H1 (cell line): ENCODE data around the gene CEP44. TPM values are rescaled to one million over a fixed set of nuclear protein-coding genes. Genes with fewer than 3 reads are reported as not detected.

Experiments
- CTCF ChIA-PET: fragments of 300-600 bp; sonication (Branson Sonifier 250); formaldehyde crosslinking; loops from one replicate; lab custom pipeline; 2021; ENCODE audit not compliant: partially characterized antibody; lab: Charles Lee
- POLR2A ChIA-PET: fragments of 300-600 bp; sonication (Branson Sonifier 250); formaldehyde crosslinking; loops from one replicate; lab custom pipeline; 2021; ENCODE audit warnings: inconsistent platforms; ENCODE audit not compliant: partially characterized antibody; lab: Charles Lee
- DNase-seq, 2 experiments: peaks; one replicate each; pipeline versions ENCODE4 v3.0.0 to v3.0.0-alpha.2; 2010 to 2022; ENCODE audit warnings: low spot score in 2 of 2, low read depth in 1 of 2, mixed read lengths in 1 of 2
- FAIRE-seq: peaks from 2 replicates; lab custom pipeline; 2011; peaks lifted over from hg19 to GRCh38; lab: Jason Lieb, UNC
- H2AFZ ChIP-seq: 2 replicates; pipeline ENCODE4 v1.8.1; 2012; ENCODE audit warnings: low read length, inconsistent platforms
- H2AK5ac ChIP-seq: 2 replicates; pipeline ENCODE4 v1.6.1; 2013; ENCODE audit warnings: low read depth, low read length
- H2BK120ac ChIP-seq: replicated peaks from 2 replicates; pipeline ENCODE3; 2013; ENCODE audit warnings: low read depth, low read length, inconsistent platforms
- H2BK12ac ChIP-seq: 2 replicates; pipeline ENCODE4 v1.6.1; 2013; ENCODE audit warnings: low read depth, low read length
- H2BK15ac ChIP-seq: 2 replicates; pipeline ENCODE4 v1.6.1; 2013; ENCODE audit warnings: low read length
- H2BK20ac ChIP-seq: 2 replicates; pipeline ENCODE4 v1.6.1; 2013; ENCODE audit warnings: low read length
- H2BK5ac ChIP-seq: 2 replicates; pipeline ENCODE4 v1.6.1; 2013; ENCODE audit warnings: low read depth, low read length
- H3K14ac ChIP-seq: 2 replicates; pipeline ENCODE4 v1.6.1; 2013; ENCODE audit warnings: inconsistent platforms; ENCODE audit not compliant: insufficient read length
- H3K18ac ChIP-seq: 2 replicates; pipeline ENCODE4 v1.6.1; 2013; ENCODE audit warnings: low read length; ENCODE audit errors: extremely low read depth
- H3K23ac ChIP-seq: 2 replicates; pipeline ENCODE4 v1.6.1; 2013; ENCODE audit warnings: inconsistent platforms; ENCODE audit not compliant: insufficient read length
- H3K23me2 ChIP-seq: 2 replicates; pipeline ENCODE4 v1.6.1; 2013; ENCODE audit warnings: low read depth, low read length
- H3K27ac ChIP-seq: 2 replicates; pipeline ENCODE4 v1.6.1; 2011; ENCODE audit warnings: low read depth, low read length, inconsistent platforms
- H3K27me3 ChIP-seq, 4 experiments: replicated peaks in 1 of 4; 1 replicate in 1 of 4; 2 replicates in 3 of 4; pipeline versions ENCODE4 v1.6.1 to v1.8.1; 2011 to 2013; ENCODE audit warnings: low read length in 3 of 4, mild to moderate bottlenecking in 3 of 4, inconsistent platforms in 2 of 4, mixed read lengths in 2 of 4, moderate library complexity in 1 of 4; ENCODE audit not compliant: control insufficient read depth in 3 of 4, insufficient read depth in 3 of 4; ENCODE audit errors: extremely low read depth in 1 of 4
- H3K36me3 ChIP-seq, 4 experiments: 2 replicates each; pipeline versions ENCODE4 v1.6.1 to v1.8.1; 2011 to 2013; ENCODE audit warnings: mild to moderate bottlenecking in 4 of 4, low read length in 3 of 4, moderate library complexity in 2 of 4, control low read depth in 1 of 4, inconsistent platforms in 1 of 4; ENCODE audit not compliant: insufficient read depth in 4 of 4, control insufficient read depth in 2 of 4
- H3K4ac ChIP-seq: replicated peaks from 2 replicates; pipeline ENCODE3; 2013; ENCODE audit warnings: low read length, low read depth, mixed read lengths, inconsistent platforms; ENCODE audit not compliant: insufficient read length
- H3K4me1 ChIP-seq, 4 experiments: replicated peaks in 1 of 4; 1 replicate in 1 of 4; 2 replicates in 3 of 4; pipeline versions ENCODE4 v1.6.1 to v1.8.1; 2011 to 2013; ENCODE audit warnings: low read length in 3 of 4, inconsistent platforms in 2 of 4, mixed read lengths in 1 of 4; ENCODE audit not compliant: insufficient read depth in 4 of 4, control insufficient read depth in 3 of 4
- H3K4me2 ChIP-seq, 2 experiments: 2 replicates each; pipeline versions ENCODE4 v1.6.1 to v1.8.1; 2011 to 2013; ENCODE audit warnings: low read depth in 2 of 2, low read length in 2 of 2, control low read depth in 1 of 2, inconsistent platforms in 1 of 2, mild to moderate bottlenecking in 1 of 2; ENCODE audit not compliant: insufficient read depth in 1 of 2
- H3K4me3 ChIP-seq, 4 experiments: fragments of 200-600, 300-600 bp in 1 of 4; sonication (generic), shearing (Covaris generic), sonication (Bioruptor Twin) in 1 of 4; 2 replicates each; pipeline versions ENCODE4 v1.5.1 to v1.8.1; 2011 to 2016; ENCODE audit warnings: low read length in 4 of 4, low read depth in 3 of 4, control low read depth in 2 of 4, inconsistent platforms in 2 of 4, mild to moderate bottlenecking in 2 of 4, mixed read lengths in 1 of 4, moderate library complexity in 1 of 4; ENCODE audit not compliant: insufficient read depth in 2 of 4; ENCODE audit errors: extremely low read depth in 1 of 4
- H3K56ac ChIP-seq: replicated peaks from 2 replicates; pipeline ENCODE3; 2013; ENCODE audit warnings: low read depth, mild to moderate bottlenecking, mixed read lengths, low read length, inconsistent platforms; ENCODE audit not compliant: insufficient read length
- H3K79me1 ChIP-seq: 2 replicates; pipeline ENCODE4 v1.6.1; 2013; ENCODE audit warnings: low read depth, low read length, control low read depth
- H3K79me2 ChIP-seq, 2 experiments: 2 replicates each; pipeline versions ENCODE4 v1.6.1 to v1.8.1; 2012 to 2013; ENCODE audit warnings: low read length in 2 of 2, mild to moderate bottlenecking in 2 of 2, inconsistent platforms in 1 of 2; ENCODE audit not compliant: insufficient read depth in 2 of 2, control insufficient read depth in 1 of 2
- H3K9ac ChIP-seq, 4 experiments: replicated peaks in 1 of 4; 1 replicate in 1 of 4; 2 replicates in 3 of 4; pipeline versions ENCODE4 v1.6.1 to v1.8.1; 2011 to 2013; ENCODE audit warnings: low read depth in 3 of 4, low read length in 3 of 4, control low read depth in 2 of 4, mild to moderate bottlenecking in 2 of 4, moderate library complexity in 2 of 4, inconsistent platforms in 1 of 4; ENCODE audit errors: extremely low read depth in 1 of 4
- H3K9me3 ChIP-seq, 2 experiments: 2 replicates each; pipeline versions ENCODE4 v1.6.1 to v1.8.1; 2012 to 2013; ENCODE audit warnings: mild to moderate bottlenecking in 2 of 2, moderate library complexity in 2 of 2, control low read depth in 1 of 2, inconsistent platforms in 1 of 2, low read depth in 1 of 2, low read length in 1 of 2, mixed read lengths in 1 of 2; ENCODE audit not compliant: insufficient read depth in 2 of 2
- H4K20me1 ChIP-seq, 2 experiments: replicated peaks in 1 of 2; 2 replicates each; pipeline versions ENCODE3 to v1.8.1; 2011 to 2013; ENCODE audit warnings: inconsistent platforms in 2 of 2, low read length in 2 of 2, mild to moderate bottlenecking in 1 of 2; ENCODE audit not compliant: insufficient read depth in 2 of 2, control insufficient read depth in 1 of 2
- H4K5ac ChIP-seq: 2 replicates; pipeline ENCODE4 v1.6.1; 2013; ENCODE audit warnings: low read length, low read depth, mixed read lengths, inconsistent platforms; ENCODE audit not compliant: insufficient read length
- H4K8ac ChIP-seq: 2 replicates; pipeline ENCODE4 v1.8.0; 2013; ENCODE audit warnings: mild to moderate bottlenecking, moderate library complexity, low read length, inconsistent platforms; ENCODE audit not compliant: insufficient read depth; ENCODE audit errors: extremely low read depth
- H4K91ac ChIP-seq: replicated peaks from 2 replicates; pipeline ENCODE3; 2013; ENCODE audit warnings: low read length, mixed read lengths, inconsistent platforms; ENCODE audit not compliant: insufficient read length
- BACH1 ChIP-seq: IDR thresholded peaks from 2 replicates; pipeline ENCODE4 v1.6.1; 2012; ENCODE audit warnings: low read length, improper control_type of control experiment
- EZH2 ChIP-seq: fragments of 200-600 bp; sonication (generic); IDR thresholded peaks from 2 replicates; pipeline ENCODE4 v1.7.1; 2012; ENCODE audit warnings: low read depth, mild to moderate bottlenecking, moderate library complexity, low read length, inconsistent platforms; ENCODE audit not compliant: severe bottlenecking
- GTF2F1 ChIP-seq: IDR thresholded peaks from 2 replicates; pipeline ENCODE4 v1.6.1; 2012; ENCODE audit warnings: low read depth, low read length, improper control_type of control experiment, borderline replicate concordance
- KDM4A ChIP-seq: IDR thresholded peaks from one replicate; pipeline ENCODE4 v1.7.1; 2012; ENCODE audit warnings: low read depth, mild to moderate bottlenecking, moderate library complexity, low read length, inconsistent platforms; ENCODE audit not compliant: severe bottlenecking
- RAD21 ChIP-seq, 2 experiments: IDR thresholded peaks in 1 of 2; conservative IDR thresholded peaks in 1 of 2; 2 replicates each; pipeline ENCODE4 v1.6.1; 2011; ENCODE audit warnings: low read depth in 2 of 2, low read length in 2 of 2, improper control_type of control experiment in 1 of 2, inconsistent platforms in 1 of 2, mild to moderate bottlenecking in 1 of 2, moderate library complexity in 1 of 2
- RXRA ChIP-seq: IDR thresholded peaks from 2 replicates; pipeline ENCODE4 v1.6.1; 2011; ENCODE audit warnings: low read depth, mild to moderate bottlenecking, low read length, moderate library complexity; ENCODE audit not compliant: insufficient read depth
- SIN3A ChIP-seq, 2 experiments: IDR thresholded peaks in 1 of 2; conservative IDR thresholded peaks in 1 of 2; 2 replicates each; pipeline ENCODE4 v1.6.1; 2011 to 2012; ENCODE audit warnings: low read length in 2 of 2, improper control_type of control experiment in 1 of 2, low read depth in 1 of 2, mild to moderate bottlenecking in 1 of 2
- YY1 ChIP-seq: IDR thresholded peaks from 2 replicates; pipeline ENCODE4 v1.6.1; 2011; ENCODE audit warnings: low read depth, mild to moderate bottlenecking, low read length
- WGBS, 2 experiments: shearing (Covaris generic) in 1 of 2; methylation state at CpG; one replicate each; pipeline versions ENCODE4 v1.1.6 to v1.1.7; 2013 to 2015; ENCODE audit warnings: low lambda C conversion rate in 2 of 2, mixed read lengths in 2 of 2, inconsistent platforms in 1 of 2, low coverage in 1 of 2, missing lambda C conversion rate in 1 of 2; ENCODE audit not compliant: insufficient replicate concordance in 2 of 2, insufficient coverage in 1 of 2, insufficient read length in 1 of 2; ENCODE audit errors: extremely low coverage in 1 of 2, missing lambda C conversion rate in 1 of 2; 5-methylcytosine and 5-hydroxymethylcytosine counted together
- polyA plus RNA-seq, 7 experiments: library from polyadenylated mRNA; depleted of rRNA in 3 of 7; stranded (reverse) in 5 of 7; unstranded in 2 of 7; fragments of >200 nt in 5 of 7; fragments of 200-250 nt in 2 of 7; gene quantifications; 1 replicate in 5 of 7; 2 replicates in 1 of 7; 4 replicates in 1 of 7; pipeline versions ENCODE4 v1.2.1 to v1.2.3, GENCODE V29; 2011 to 2013; ENCODE audit warnings: missing spikeins in 2 of 7, mixed read lengths in 2 of 7
- total RNA-seq: library from RNA; stranded (reverse); fragmentation: NEBNext Ultra II Directional; extraction: Animal tissue kit (Norgen Biotek cat#: 25700); gene quantifications from 2 replicates; pipeline ENCODE4 v1.2.1, GENCODE V29; 2021
- TF ChIP-seq, protein P1 (sequence below): IDR thresholded peaks from 2 replicates; pipeline ENCODE4 v1.6.1; 2012; ENCODE audit warnings: inconsistent platforms

CEP44 gene
- total and polyA plus RNA-seq, 2 of the 8 experiments (the other 6 are each of a cell fraction or from before 2014, with no cell fraction given) = 3.4 to 17.1 TPM

DNA sequence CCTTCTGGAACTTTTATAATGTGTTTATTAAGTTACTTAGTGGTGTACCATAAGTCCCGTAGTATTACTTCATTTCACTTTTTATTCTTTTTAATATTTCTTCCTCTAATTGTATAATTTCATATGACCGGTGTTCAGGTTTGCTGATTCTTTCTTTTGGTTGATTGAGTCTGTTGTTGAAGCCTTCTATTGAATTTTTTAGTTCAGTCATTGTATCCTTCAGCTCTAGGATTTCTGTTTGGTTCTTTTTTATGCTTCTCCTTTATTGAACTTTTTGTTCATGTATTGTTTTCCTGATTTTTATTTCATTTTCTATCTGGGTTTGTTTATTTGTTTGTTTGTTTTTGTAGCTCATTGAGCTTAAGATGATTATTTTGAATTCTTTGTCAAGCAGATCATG is 8.8 kb downstream of the CEP44 start:
- Histone ChIP-seq H2BK15ac (no peak overlapping the region), H3K36me3 (peaks cover 0 to 6% (median 0%) of the 10 kb centered on the region in 4 experiments; a peak in 2 of 8 replicates), H3K79me2 (peaks cover 0 to 52% of the 10 kb centered on the region in 2 experiments; a peak in 3 of 4 replicates), H3K4me1 (no peaks in the 10 kb centered on the region), H3K4me2 (no peak overlapping the region), H3K79me1 (no peaks in the 10 kb centered on the region), H3K4me3 (no peak overlapping the region), H3K27ac (no peak overlapping the region), H3K9ac (no peak overlapping the region), H2AK5ac (no peak overlapping the region), H3K23ac (no peak overlapping the region), H4K20me1 (no peaks in the 10 kb centered on the region), H3K23me2 (no peaks in the 10 kb centered on the region; the same call in 1 of the 2 replicates), H4K91ac (no peak overlapping the region), H3K27me3 (no peaks in the 10 kb centered on the region), H2BK12ac (no peak overlapping the region), H4K8ac (no peak overlapping the region)
- no peak for FAIRE-seq
- CTCF ChIA-PET = no interaction called here
- TF ChIP-seq RXRA (no peak), EZH2 (no peak), GTF2F1 (no peak), RAD21 (IDR thresholded peaks at IDR 0.05 in 1 of 2, conservative IDR thresholded peaks at IDR 0.05 in 1 of 2; ENCODE audit: low read depth in 2 of 2, low read length in 2 of 2) (no peak), BACH1 (no peak), KDM4A (no peak), SIN3A (conservative IDR thresholded peaks at IDR 0.05 in 1 of 2, IDR thresholded peaks at IDR 0.05 in 1 of 2; ENCODE audit: low read depth in 1 of 2, low read length in 2 of 2) (no peak), YY1 (no peak)
- TF ChIP-seq, protein P1, sequence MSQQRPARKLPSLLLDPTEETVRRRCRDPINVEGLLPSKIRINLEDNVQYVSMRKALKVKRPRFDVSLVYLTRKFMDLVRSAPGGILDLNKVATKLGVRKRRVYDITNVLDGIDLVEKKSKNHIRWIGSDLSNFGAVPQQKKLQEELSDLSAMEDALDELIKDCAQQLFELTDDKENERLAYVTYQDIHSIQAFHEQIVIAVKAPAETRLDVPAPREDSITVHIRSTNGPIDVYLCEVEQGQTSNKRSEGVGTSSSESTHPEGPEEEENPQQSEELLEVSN = no peak
- TF ChIP-seq, all 59 proteins: peak for 0
- Histone ChIP-seq H3K56ac (no peak overlapping the region), H2BK5ac (no peak overlapping the region), H2BK120ac (no peak overlapping the region), H3K14ac (no peak overlapping the region), H2AFZ (no peak overlapping the region), H3K18ac (no peak overlapping the region), H3K4ac (no peak overlapping the region), H3K9me3 (peaks cover 0 to 4% of the 10 kb centered on the region in 2 experiments; a peak in 1 of 4 replicates), H2BK20ac (no peak overlapping the region), H4K5ac (no peak overlapping the region)
- no peak for DNase-seq
- POLR2A ChIA-PET = no interaction called here
- 89% methylated on average over 2 of the region's 2 CpGs; no CpG with 5 or more reads in 1 of the 2 experiments for WGBS, 2 experiments
